SK-N-SH (cell line): ENCODE measurements around the gene ZNF521. TPM values are rescaled to one million over a fixed set of nuclear protein-coding genes. Genes with fewer than 3 reads are reported as not detected.

ENCODE experiments used
- CTCF ChIA-PET: fragments of 300-600, 350-600 bp; formaldehyde crosslinking; extraction: SDS; loops from one replicate; lab custom pipeline; 2021; lab: Yijun Ruan, JAX
- POLR2A ChIA-PET: fragments of 350-600 bp; sonication (Branson Sonifier 250); formaldehyde crosslinking; extraction: SDS; loops from one replicate; lab custom pipeline; 2020; ENCODE audit warnings: antibody characterized with exemption, inconsistent platforms; lab: Yijun Ruan, JAX
- DNase-seq: peaks from one replicate; pipeline ENCODE4 v3.0.0; 2012
- H2AFZ ChIP-seq: fragments of 200-600 bp; sonication (generic); 2 replicates; pipeline ENCODE4 v1.8.1; 2016; ENCODE audit warnings: antibody characterized with exemption, mild to moderate bottlenecking, low read depth
- H3F3A ChIP-seq: fragments of 200-600 bp; sonication (generic); replicated peaks from 2 replicates; pipeline ENCODE3; 2016; ENCODE audit warnings: antibody characterized with exemption, mild to moderate bottlenecking; ENCODE audit not compliant: insufficient read depth
- H3K27ac ChIP-seq, 2 experiments: fragments of 200-500 bp in 1 of 2; fragments of 200-600 bp in 1 of 2; sonication (Bioruptor generic) in 1 of 2; sonication (generic), shearing (Covaris generic) in 1 of 2; 2 replicates each; pipeline versions ENCODE4 v1.5.1 to v1.6.1; 2014 to 2016; ENCODE audit warnings: low read depth in 2 of 2, inconsistent platforms in 1 of 2, low read length in 1 of 2, mild to moderate bottlenecking in 1 of 2, mixed read lengths in 1 of 2
- H3K27me3 ChIP-seq: fragments of 200-600 bp; sonication (generic), shearing (Covaris generic); 2 replicates; pipeline ENCODE4 v1.6.1; 2016; ENCODE audit warnings: mixed run types; ENCODE audit not compliant: insufficient read depth
- H3K36me3 ChIP-seq, 2 experiments: fragments of 200-500 bp in 1 of 2; fragments of 200-600 bp in 1 of 2; sonication (Bioruptor generic) in 1 of 2; sonication (generic) in 1 of 2; replicated peaks in 1 of 2; 2 replicates each; pipeline versions ENCODE3 to v1.5.1; 2014 to 2016; ENCODE audit warnings: low read length in 1 of 2, mild to moderate bottlenecking in 1 of 2; ENCODE audit not compliant: insufficient read depth in 2 of 2, control insufficient read depth in 1 of 2
- H3K4me1 ChIP-seq, 2 experiments: fragments of 200-500 bp in 1 of 2; fragments of 200-600 bp in 1 of 2; sonication (Bioruptor generic) in 1 of 2; sonication (generic), shearing (Covaris generic) in 1 of 2; 2 replicates each; pipeline versions ENCODE4 v1.5.1 to v1.6.1; 2014 to 2016; ENCODE audit warnings: low read depth in 1 of 2, low read length in 1 of 2, mixed run types in 1 of 2; ENCODE audit not compliant: insufficient read depth in 2 of 2, control insufficient read depth in 1 of 2
- H3K4me2 ChIP-seq: fragments of 200-600 bp; sonication (generic), shearing (Covaris generic); 2 replicates; pipeline ENCODE4 v1.6.1; 2017; ENCODE audit warnings: mixed run types
- H3K4me3 ChIP-seq, 2 experiments: fragments of 200-500 bp in 1 of 2; fragments of 200-600 bp in 1 of 2; sonication (Bioruptor generic) in 1 of 2; sonication (generic), shearing (Covaris generic) in 1 of 2; 2 replicates each; pipeline versions ENCODE4 v1.5.1 to v1.8.1; 2014 to 2016; ENCODE audit warnings: low read depth in 2 of 2, inconsistent platforms in 1 of 2, low read length in 1 of 2, mild to moderate bottlenecking in 1 of 2, mixed read lengths in 1 of 2, moderate library complexity in 1 of 2
- H3K79me2 ChIP-seq: fragments of 200-600 bp; sonication (generic); 2 replicates; pipeline ENCODE4 v1.8.1; 2017; ENCODE audit warnings: mild to moderate bottlenecking; ENCODE audit not compliant: insufficient read depth
- H3K9ac ChIP-seq: fragments of 200-600 bp; sonication (generic); 2 replicates; pipeline ENCODE4 v1.6.1; 2017; ENCODE audit warnings: mixed run types
- H3K9me2 ChIP-seq: fragments of 200-600 bp; sonication (generic); 2 replicates; pipeline ENCODE4 v1.6.1; 2017; ENCODE audit warnings: mixed run types
- H3K9me3 ChIP-seq: fragments of 200-600 bp; sonication (generic); 2 replicates; pipeline ENCODE4 v1.6.1; 2017; ENCODE audit warnings: mixed run types, mild to moderate bottlenecking, moderate library complexity
- H4K20me1 ChIP-seq: fragments of 200-600 bp; sonication (generic); 2 replicates; pipeline ENCODE4 v1.6.1; 2017; ENCODE audit warnings: mild to moderate bottlenecking, mixed run types; ENCODE audit not compliant: insufficient read depth
- CHD2 ChIP-seq: fragments of 150-350 bp; IDR thresholded peaks from 2 replicates; pipeline ENCODE4 v1.6.1; 2018; ENCODE audit warnings: low read length; ENCODE audit not compliant: partially characterized antibody
- EP300 ChIP-seq, 2 experiments: IDR thresholded peaks; 2 replicates each; pipeline versions ENCODE4 v1.4.0 to v1.6.1; 2012; ENCODE audit warnings: borderline replicate concordance in 1 of 2, low read depth in 1 of 2, low read length in 1 of 2
- EZH2phosphoT487 ChIP-seq: fragments of 200-600 bp; sonication (generic); IDR thresholded peaks from 2 replicates; pipeline ENCODE4 v1.6.1; 2017; ENCODE audit warnings: low read depth, mixed run types, mild to moderate bottlenecking, antibody characterized with exemption, moderate library complexity, borderline replicate concordance
- FOSL2 ChIP-seq: IDR thresholded peaks from 2 replicates; pipeline ENCODE4 v1.4.0; 2012; ENCODE audit warnings: low read depth, mild to moderate bottlenecking, moderate library complexity, borderline replicate concordance
- FOXJ3 ChIP-seq: sonication (generic); formaldehyde crosslinking; IDR thresholded peaks from 2 replicates; pipeline ENCODE4 v1.5.1; 2020; ENCODE audit warnings: mild to moderate bottlenecking, missing genetic modification reagents
- FOXM1 ChIP-seq: IDR thresholded peaks from 2 replicates; pipeline ENCODE4 v1.4.0; 2012; ENCODE audit warnings: low read depth, mild to moderate bottlenecking
- GATA2 ChIP-seq: sonication (generic); formaldehyde crosslinking; IDR thresholded peaks from 2 replicates; pipeline ENCODE4 v1.5.0; 2020; ENCODE audit warnings: mild to moderate bottlenecking, missing genetic modification reagents
- JUND ChIP-seq: IDR thresholded peaks from 2 replicates; pipeline ENCODE4 v1.4.0; 2012
- MEF2A ChIP-seq: IDR thresholded peaks from 2 replicates; pipeline ENCODE4 v1.4.0; 2012; ENCODE audit warnings: low read depth, borderline replicate concordance
- MXI1 ChIP-seq: IDR thresholded peaks from 2 replicates; pipeline ENCODE4 v1.6.1; 2012; ENCODE audit warnings: mild to moderate bottlenecking, low read depth, low read length, improper control_type of control experiment
- PBX3 ChIP-seq: IDR thresholded peaks from 2 replicates; pipeline ENCODE4; 2012
- POLR2AphosphoS5 ChIP-seq: IDR thresholded peaks from 2 replicates; pipeline ENCODE4 v1.6.1; 2012; ENCODE audit warnings: low read depth, low read length
- REST ChIP-seq: IDR thresholded peaks from 2 replicates; pipeline ENCODE4 v1.6.1; 2012; ENCODE audit warnings: mild to moderate bottlenecking, low read depth, low read length, moderate library complexity
- RFX5 ChIP-seq: IDR thresholded peaks from 2 replicates; pipeline ENCODE4 v1.6.1; 2012; ENCODE audit warnings: mild to moderate bottlenecking, improper control_type of control experiment, low read length
- SIN3A ChIP-seq: IDR thresholded peaks from 2 replicates; pipeline ENCODE4 v1.6.1; 2012; ENCODE audit warnings: low read depth, mild to moderate bottlenecking, low read length, moderate library complexity, borderline replicate concordance
- SMC3 ChIP-seq: IDR thresholded peaks from 2 replicates; pipeline ENCODE4 v1.6.1; 2012; ENCODE audit warnings: low read depth, low read length, improper control_type of control experiment
- TAF1 ChIP-seq: IDR thresholded peaks from 2 replicates; pipeline ENCODE4 v1.6.1; 2012; ENCODE audit warnings: low read depth, mild to moderate bottlenecking, low read length, moderate library complexity, borderline replicate concordance
- TCF12 ChIP-seq: IDR thresholded peaks from 2 replicates; pipeline ENCODE4 v1.4.0; 2012
- YY1 ChIP-seq: IDR thresholded peaks from 2 replicates; pipeline ENCODE4 v1.4.0; 2012; ENCODE audit warnings: low read depth, mild to moderate bottlenecking
- ZBTB33 ChIP-seq: IDR thresholded peaks from 2 replicates; pipeline ENCODE4 v1.4.0; 2012; ENCODE audit warnings: low read depth, borderline replicate concordance
- WGBS: methylation state at CpG from one replicate; pipeline ENCODE4 v1.1.6; 2017; ENCODE audit warnings: low lambda C conversion rate; 5-methylcytosine and 5-hydroxymethylcytosine counted together
- polyA plus RNA-seq, 3 experiments: library from polyadenylated mRNA; depleted of rRNA; stranded (reverse); fragments of >200 nt; gene quantifications; 2 replicates each; pipeline ENCODE4 v1.2.3, GENCODE V29; 2012
- TF ChIP-seq, protein P1 (sequence below): IDR thresholded peaks from 2 replicates; pipeline ENCODE4 v1.4.0; 2012; ENCODE audit warnings: low read depth, borderline replicate concordance

The ZNF521 gene
- polyA plus RNA-seq, 1 of the 3 experiments (the other 2 are of a cell fraction) = 14.1 TPM

DNA sequence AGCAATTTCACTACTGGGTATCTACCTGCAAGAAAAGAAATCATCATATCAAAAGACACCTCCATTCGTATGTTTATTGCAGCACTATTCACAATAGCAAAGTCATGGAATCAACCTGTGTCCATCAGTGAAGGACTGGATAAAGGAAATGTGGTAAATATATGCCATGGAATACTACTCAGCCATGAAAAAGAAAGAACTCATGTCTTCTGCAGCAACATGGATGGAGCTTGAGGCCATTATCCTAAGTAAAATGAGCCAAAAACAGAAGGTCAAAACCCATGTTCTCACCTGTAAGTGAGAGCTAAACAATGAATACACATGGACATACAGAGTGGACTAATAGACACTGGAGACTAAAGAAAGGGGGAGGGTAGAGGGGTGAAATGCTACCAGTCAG lies 322.2 kb downstream of the ZNF521 start:
- Histone ChIP-seq H3K36me3 (no peaks in the 10 kb centered on the region), H2AFZ (no peak overlapping the region), H3K4me1 (no peaks in the 10 kb centered on the region; a peak in 1 of 4 replicates), H3K4me2 (no peak overlapping the region), H3K9me3 (no peaks in the 10 kb centered on the region), H4K20me1 (no peaks in the 10 kb centered on the region), H3K9me2 (no peaks in the 10 kb centered on the region), H3K4me3 (no peak overlapping the region), H3K27ac (no peak overlapping the region), H3K79me2 (no peaks in the 10 kb centered on the region), H3K9ac (no peak overlapping the region), H3K27me3 (no peaks in the 10 kb centered on the region), H3F3A (no peaks in the 10 kb centered on the region)
- TF ChIP-seq FOXJ3 (CRISPR knock-in tag) (no peak), JUND (no peak)
- TF ChIP-seq, protein P1, sequence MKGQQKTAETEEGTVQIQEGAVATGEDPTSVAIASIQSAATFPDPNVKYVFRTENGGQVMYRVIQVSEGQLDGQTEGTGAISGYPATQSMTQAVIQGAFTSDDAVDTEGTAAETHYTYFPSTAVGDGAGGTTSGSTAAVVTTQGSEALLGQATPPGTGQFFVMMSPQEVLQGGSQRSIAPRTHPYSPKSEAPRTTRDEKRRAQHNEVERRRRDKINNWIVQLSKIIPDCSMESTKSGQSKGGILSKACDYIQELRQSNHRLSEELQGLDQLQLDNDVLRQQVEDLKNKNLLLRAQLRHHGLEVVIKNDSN = no peak
- 7% methylated on average over 1 of the region's 1 CpG for WGBS
- ChIA-PET CTCF (no interaction called here), POLR2A (no interaction called here)
- no peak for DNase-seq

- H2AFZ ChIP-seq = no peak overlapping the region
- no peaks in the 10 kb centered on the region for H3K9me2 ChIP-seq
- no peak overlapping the region for H3K4me3 ChIP-seq
- H3F3A ChIP-seq = no peaks in the 10 kb centered on the region
- no peak overlapping the region for H3K27ac ChIP-seq
- H3K9me3 ChIP-seq = no peaks in the 10 kb centered on the region
- no peaks in the 10 kb centered on the region for H3K36me3 ChIP-seq
- TF ChIP-seq CHD2 = no peak
- no peak for TF ChIP-seq RFX5
- TF ChIP-seq SMC3 = no peak
- TF ChIP-seq EZH2phosphoT487 = no peak
- TF ChIP-seq JUND = no peak
- no peak for TF ChIP-seq EP300 (IDR thresholded peaks at IDR 0.05; ENCODE audit: borderline replicate concordance in 1 of 2, low read depth in 1 of 2, low read length in 1 of 2)
- no peak for TF ChIP-seq FOXM1
- no peak for TF ChIP-seq ZBTB33
- TF ChIP-seq YY1 = no peak
- TF ChIP-seq, protein P1 = no peak
- no peak for TF ChIP-seq MXI1
- TF ChIP-seq MEF2A = no peak
- no peak for TF ChIP-seq SIN3A
- no peak for TF ChIP-seq POLR2AphosphoS5
- TF ChIP-seq REST = no peak
- TF ChIP-seq GATA2 (CRISPR knock-in tag) = no peak
- TF ChIP-seq TCF12 = no peak
- no peak for TF ChIP-seq FOSL2
- no peak for TF ChIP-seq TAF1
- no peak for TF ChIP-seq PBX3
- no peak overlapping the region for H3K4me2 ChIP-seq
- no peak overlapping the region for H3K9ac ChIP-seq
- DNase-seq = no peak
- H3K4me1 ChIP-seq = peaks cover 0 to 3% of the 10 kb centered on the region in 2 experiments; a peak in 2 of 4 replicates
- POLR2A ChIA-PET = no interaction called here
- no peaks in the 10 kb centered on the region for H4K20me1 ChIP-seq
- H3K79me2 ChIP-seq = no peaks in the 10 kb centered on the region
- CTCF ChIA-PET = interaction anchor here (1.7 kb wide), 1 partner anchor 17 kb away, joined by 4 read pairs; no protein-coding TSS in a partner anchor
- no peaks in the 10 kb centered on the region for H3K27me3 ChIP-seq
These were observed 332.0 kb downstream of the ZNF521 start for GRCh38 chr18:25019931-25020330.
